Kidney glomerular epithelial cell (primary cell): ENCODE measurements around the gene TMTC2.
"Not testable (repeated sequence)": the region's sequence is repeated elsewhere in the genome, so short reads cannot be mapped to it uniquely, and the experiment has no call there.

ENCODE experiments used
- DNase-seq: peaks from one replicate; lab custom pipeline; 2025; lab: John Stamatoyannopoulos, UW

Gene TMTC2

DNA sequence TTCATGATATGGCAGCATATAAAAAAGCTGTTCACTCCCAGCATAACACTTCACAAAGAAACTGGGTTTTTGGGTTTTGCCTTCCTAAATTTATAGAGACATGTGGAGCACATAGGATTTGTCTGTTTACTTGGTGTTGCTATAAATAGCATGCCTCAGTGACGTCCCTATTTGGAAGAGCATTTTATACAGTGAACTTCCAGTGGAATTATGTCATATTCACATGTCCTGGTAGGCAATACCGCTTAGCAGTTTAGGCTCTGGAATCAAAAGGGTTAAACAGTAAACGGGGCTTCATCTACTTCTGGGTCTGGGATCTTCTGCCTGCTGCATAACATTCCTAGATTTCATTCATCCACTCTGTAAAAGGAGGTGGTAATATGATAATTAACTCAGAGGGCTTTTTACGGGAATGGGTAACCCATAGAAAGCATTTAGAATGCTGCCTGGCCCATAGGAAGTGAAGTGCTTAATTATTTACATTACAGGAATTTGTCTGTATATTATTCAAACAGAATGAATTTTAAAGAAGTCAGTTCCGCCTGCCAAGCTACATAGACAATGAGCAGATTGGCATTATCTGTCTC is 396.1 kb downstream of the TMTC2 start:
- no peak for DNase-seq

DNA sequence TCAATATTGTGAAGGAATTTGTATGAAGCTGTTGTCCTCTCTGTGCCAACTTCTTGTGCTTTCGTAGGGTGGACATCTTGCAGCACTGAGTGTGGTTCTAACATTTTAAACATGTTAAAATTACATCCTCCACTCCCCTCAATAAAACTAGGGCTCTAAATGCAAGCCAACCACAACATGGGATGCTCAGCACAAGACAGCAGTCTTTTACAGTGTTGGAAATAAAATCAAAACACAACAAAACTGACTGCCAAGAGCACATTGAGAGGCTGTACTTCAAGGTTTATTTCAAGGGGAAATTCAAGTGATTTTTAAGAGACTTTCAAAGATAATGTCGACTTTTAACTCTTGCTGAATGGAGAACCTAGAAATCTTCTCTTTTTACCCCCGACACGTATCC is 396.9 kb downstream of the TMTC2 start:
- no peak for DNase-seq

DNA sequence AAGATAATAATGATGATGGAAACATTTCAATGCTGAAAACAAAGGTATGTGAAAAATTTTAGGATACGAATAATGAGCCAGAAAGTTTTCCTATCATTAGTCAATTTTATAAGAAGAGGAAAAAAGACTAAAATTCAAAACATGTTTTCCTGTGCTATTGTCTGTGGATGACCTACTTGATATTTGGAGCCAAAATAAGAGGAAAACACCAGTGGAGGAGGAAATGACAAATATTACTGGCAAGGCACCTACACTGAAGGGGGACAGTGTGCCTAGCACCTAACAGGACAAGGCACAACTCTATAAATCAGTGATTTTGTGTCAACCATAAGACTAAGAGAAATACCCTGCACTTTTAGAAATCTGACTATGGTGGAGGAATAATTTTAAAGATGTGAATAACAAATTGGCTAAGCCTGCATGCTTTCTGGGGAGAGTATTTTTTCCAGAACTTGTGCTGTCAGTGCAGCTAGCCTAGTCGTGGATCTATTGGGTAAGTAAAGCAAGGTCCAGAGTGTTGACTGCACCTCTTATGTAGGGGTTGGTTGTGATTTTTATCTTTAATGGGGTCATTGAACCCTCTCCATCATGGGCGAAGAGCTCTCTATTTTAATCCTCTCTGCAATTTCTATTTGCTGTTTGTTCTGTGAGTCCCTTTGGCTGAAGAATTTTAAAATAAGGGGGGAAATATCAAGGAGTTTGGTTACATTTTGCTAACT is 398.0 kb downstream of the TMTC2 start:
- no peak for DNase-seq

DNA sequence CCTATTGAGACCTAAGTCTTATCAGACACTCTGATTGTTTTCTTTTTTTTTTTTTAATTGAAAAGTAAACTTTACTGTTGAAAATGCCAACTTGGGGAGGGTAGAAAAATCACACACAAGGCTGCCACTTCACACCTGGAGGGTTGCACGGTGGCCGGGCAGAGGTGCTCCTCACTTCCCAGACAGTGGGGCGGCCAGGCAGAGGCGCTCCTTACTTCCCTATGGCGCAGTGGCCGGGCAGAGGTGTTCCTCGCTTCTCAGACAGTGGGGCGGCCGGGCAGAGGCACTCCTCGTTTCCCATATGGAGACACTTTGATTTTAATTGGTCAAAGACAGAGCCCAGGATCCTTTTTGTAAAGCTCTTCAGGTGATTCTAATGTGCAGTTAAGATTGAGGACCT is 399.3 kb downstream of the TMTC2 start:
- no peak for DNase-seq

DNA sequence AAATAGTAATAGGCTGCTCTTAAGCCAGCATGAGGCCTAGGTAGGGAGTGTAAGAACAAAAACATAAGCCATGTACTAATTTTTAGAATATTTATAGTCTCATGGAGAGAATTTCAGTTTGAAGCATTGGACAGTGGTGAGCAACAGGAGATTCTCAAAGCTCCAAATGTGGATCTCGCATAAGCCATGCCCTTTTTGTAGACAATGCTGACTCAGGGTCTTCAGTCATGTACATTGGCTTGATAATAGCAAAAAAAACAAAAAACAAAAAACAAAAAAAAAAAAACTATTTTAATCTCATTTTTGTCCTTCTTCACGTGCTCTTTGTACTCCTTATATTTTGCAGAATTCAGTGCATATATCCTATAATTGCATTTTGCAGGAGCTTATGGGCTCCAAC is 402.9 kb downstream of the TMTC2 start:
- no peak for DNase-seq

DNA sequence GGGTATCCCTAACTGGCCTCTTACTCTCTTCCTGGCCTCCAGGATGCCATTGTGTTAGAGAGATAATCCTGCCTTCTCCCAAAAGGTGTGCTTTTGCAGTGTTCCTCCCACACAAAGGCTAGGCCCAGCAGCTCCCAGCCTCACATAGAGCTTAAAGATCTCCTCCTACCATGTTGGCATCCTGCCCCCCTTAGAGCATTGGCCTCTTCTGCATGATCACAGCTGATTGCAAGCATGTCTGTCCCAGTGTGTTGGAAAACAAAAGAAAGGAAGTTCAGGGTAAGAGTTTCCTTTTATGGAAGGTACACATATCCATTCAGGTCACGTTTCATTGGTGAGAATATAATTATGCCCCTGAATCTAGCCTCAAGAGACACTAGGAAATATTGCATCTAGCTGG is 405.4 kb downstream of the TMTC2 start:
- DNase-seq: no peak

DNA sequence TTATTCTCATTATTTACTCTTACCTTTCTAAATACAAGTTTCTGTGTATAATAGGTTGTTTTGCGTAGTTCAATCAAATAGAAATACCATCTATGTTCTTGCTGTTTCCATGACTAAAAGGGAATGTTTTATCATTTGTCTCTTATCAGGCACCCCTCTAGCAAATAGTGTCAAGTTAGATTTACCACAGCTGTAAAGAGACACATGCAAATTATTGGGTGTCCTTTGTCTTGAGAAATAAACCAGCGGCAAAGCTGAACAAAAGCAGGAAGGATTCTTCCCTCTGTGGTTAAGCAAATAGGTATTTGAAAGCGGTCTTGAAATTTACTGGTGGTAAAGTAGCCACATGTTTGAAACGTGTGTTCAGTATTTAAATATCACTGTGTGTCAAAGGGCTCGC is 405.9 kb downstream of the TMTC2 start:
- DNase-seq: no peak

DNA sequence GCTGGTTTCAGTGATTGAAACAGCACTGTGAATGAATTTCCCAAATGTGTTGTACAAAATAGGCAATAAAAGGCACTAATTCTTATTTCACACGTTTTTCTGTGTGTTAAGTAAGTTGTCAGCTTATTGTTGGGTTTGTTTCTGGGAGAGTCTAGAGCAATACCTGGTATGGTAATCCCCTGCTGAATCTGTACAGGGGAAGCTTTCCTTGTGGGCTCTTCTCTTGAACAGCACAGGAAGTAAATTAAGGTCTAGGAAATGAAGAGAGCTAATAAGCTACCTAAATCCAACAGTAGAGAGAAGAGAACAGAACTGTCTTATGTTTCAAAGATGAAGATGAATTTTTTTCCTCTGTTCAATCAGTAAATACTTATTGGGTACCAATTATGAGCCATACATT is 406.7 kb downstream of the TMTC2 start:
- no peak for DNase-seq

DNA sequence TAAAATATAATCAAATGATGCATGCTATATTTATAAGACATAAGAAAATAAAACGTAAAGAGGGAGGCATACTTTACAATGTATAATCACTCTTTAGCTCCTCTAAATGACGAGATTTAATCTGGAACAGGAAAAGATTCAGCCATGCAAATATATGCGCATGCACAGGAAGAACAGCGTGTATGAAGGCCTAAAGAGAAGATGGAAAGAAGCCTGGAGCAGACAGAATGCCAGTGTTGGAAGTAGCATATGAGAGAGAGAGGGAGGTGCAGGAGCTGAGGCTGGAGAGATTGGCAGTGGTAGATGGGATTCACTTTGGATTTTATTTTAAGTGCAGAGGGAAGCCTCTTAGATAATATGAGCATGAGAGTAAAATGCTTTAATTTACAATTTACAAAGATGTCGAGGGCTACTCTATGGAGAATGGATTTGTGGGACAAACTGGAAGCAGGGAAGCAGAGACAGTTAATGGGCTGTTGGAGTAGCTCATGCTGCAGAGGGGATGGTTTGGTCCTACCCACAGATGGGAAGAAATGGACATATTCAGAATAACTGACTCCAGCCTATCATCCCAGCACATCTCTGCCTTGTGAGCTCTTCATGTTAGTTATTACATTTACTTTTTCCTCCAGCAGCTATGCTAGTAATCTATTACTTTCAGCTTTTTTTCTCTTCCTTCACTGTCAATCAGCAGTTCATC is 411.1 kb downstream of the TMTC2 start:
- DNase-seq: no peak

DNA sequence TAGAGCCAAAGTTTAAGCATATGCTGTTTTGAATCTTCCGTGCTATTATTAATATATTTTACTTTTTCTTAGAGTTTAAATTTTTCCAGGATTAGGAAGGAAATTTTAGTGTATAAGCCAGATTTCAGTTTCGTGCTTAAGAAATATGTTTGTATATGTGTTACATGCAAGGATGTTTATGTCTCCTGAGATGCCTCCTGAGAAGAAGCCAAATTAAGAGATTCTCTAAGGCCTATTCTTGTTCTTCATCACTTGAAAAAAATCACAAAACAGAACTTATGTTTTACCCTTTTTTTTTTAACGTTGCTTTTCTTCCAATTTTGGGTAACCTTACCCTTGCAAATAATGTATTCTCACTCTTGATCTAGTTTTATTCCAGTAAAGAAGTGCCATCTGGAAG is 412.7 kb downstream of the TMTC2 start:
- DNase-seq: no peak

DNA sequence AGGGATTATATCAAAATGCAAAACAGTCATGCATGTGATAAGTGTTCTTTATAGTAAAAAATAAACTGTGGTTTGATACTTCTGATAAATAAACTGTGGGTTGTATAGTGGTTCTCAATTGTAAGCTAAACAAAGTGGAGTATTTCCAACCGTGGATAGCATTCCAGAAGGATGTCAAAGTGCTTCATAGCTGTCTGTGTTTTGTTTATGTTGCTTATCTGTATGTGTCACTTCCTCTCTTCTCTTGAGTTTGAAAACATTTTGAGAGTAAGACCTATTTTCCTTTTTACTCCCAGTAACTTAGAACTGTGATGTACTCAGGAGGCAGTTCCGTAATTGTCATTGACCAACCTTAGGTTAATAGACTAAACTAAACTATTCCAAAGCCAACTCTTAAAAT is 415.8 kb downstream of the TMTC2 start:
- peak; percentile 69 for DNase-seq

DNA sequence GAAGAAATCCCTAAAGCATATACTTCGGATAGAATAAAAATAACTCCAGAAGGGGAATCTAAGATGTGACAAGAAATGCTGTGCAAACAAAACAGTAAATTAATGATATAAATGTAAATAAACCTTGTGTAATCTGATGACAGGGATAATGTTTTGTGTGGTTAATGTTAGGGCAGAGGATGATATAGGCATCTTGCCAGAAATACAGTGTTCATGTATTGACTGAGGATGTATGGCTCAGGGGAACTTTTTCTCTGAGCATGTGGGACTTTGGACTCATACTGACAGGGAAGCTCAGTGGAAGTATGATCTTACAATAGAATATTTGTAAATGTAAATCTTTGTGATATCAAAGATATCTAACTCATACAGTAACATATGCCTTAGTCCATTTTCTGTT is 420.2 kb downstream of the TMTC2 start:
- DNase-seq: no peak

DNA sequence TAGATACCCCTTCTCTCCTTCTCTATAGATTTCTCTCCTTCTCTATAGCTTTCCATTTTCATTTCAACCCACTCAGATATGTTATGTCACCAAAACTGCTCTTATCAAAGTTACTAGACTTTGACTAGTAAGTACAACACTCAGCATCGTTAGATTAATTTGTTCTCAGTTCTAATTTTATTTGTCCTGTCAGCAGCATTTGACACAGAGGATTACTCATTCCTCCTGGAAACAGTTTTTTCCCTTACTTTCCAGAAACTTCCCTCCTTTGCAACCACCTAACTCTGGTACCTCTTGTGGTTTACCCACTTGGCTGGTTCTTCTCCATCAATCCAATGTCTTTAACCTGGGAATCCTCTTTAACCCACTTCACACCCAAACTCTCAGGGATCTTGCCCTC is 423.7 kb downstream of the TMTC2 start:
- no peak for DNase-seq

DNA sequence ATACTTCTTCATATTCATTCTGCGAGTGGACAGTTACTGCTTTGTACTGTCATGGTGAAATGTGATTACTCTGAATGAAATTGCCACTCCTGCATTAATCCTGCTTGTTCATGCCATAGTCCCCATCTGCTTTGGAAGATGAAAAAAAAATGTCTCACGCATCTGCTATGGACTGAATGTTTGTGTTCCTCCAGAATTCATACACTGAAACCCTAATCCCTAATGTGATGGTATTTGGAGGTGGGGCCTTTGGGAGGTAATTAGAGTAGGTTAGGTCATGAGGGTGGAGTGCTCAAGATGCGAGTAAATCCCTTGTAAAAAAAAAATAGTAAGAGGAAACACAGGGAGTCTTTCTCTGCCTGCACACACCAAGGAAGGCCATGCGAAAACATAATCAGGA is 427.2 kb downstream of the TMTC2 start:
- DNase-seq: no peak

DNA sequence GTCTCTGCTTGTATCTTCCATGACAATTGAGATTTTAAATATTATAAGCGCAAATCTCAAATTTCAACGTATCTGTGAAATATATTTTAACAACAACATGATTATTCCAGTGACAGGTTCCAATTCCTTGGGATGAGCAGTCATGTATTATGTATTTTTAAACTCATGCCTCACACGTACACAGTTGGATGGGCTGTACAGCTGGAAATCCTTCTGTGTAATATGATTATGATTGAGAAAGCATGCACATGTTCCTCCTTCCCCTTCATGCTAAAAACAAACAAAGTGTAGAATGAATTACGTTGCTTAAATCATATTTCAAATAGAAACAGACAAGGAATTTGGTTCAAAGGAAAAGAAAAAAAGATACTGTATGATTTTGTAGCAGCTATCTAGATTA is 428.3 kb downstream of the TMTC2 start:
- DNase-seq: no peak

DNA sequence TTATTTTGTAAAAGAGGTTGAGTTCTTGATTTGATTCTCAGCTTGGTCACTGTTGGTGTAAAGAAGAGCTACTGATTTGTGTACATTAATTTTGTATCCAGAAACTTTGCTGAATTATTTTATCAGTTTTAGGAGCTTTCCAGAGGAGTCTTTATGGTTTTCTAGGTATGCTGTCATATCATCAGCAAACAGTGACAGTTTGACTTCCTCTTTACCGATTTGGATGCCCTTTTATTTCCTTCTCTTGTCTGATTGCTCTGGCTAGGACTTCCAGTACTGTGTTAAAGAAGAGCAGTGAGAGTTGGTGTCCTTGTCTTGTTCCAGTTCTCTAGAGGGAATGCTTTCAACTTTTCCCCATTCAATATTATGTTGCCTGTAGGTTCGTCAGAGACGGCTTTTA is 431.2 kb downstream of the TMTC2 start:
- not testable (repeated sequence) for DNase-seq

DNA sequence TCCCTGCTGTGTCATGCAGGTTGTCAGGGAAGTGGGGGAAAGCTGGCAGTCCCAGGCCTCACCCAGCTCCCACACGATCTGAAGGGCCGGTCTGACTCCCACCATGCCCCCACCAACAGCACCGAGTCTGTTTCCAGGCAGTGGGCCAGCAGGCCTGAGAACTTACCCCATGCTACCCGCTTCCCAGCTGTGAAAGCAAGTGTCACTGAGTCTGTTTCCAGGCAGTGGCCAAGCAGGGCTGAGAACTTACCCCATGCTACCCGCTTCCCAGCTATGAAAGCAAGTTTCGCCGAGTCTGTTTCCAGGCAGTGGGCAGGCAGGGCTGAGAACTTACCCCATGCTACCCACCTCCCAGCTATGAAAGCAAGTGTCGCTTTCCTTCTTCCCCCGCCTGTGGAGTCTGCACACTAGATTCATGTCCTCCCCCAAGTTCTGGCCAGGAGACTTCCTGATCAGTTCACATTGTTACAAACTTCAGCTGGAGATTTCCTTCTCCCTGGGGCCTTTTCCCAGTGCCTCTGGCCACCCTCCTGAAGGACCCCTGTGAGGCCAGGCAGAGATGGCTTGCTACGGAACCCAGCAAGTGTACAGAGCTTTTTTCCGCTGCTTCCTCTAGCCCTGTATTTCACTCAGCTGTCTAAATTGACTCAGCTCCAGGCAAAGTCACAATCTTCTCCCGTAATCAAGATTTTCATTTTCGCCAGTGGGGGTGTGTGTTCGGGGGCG is 435.4 kb downstream of the TMTC2 start:
- DNase-seq: no peak

DNA sequence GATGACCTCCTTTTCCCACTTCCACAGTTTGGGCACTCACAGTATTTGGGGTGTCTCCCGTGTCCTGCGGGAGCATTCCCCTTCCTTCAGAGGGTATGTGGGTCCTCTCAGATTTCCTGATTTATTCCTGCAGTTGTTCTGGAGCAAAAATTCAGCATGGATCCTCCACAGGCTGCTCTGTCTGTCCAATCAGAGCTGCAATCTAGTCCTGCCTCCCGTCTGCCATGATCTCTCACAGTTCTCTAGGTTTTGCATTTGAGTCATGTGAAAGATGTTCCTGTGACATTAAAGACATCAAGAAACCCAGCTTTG is 435.9 kb downstream of the TMTC2 start:
- no peak for DNase-seq

DNA sequence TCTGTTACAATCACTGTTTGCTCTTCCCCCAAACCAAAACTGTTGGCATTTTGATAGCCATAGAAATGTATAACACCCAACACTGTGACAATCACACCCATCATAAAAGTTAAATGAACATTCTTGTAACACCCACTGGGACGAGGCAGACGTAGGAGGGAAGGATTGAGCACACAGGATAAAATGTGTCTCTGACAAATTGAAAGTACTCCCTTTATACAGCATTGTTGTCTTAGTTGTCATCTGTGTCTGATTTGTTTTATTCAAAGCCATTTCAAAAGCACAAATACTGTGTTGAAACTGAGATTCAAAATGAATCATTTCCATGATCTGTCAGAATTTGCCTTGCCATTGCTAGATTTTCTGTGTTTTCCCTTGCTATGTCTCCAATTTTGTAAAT is 436.3 kb downstream of the TMTC2 start:
- no peak for DNase-seq

DNA sequence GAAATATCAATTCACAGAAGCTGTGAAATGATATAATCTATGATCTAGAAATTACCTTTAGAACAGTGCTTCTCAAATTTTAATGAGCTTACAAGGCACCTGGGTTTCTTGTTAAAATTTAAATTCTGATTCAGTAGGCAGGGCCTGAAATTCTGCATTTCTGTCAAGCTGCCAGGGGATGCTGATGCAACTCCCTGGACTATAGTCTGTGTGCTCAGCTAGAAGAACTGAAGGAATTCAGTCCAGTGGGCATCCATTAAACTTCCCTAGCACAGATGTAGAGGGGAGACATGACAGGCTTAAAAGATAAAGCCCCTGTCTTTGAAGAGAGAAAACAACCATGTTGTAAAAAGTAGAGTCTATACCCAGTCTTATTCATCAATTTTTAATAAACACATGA is 441.8 kb downstream of the TMTC2 start:
- no peak for DNase-seq

DNA sequence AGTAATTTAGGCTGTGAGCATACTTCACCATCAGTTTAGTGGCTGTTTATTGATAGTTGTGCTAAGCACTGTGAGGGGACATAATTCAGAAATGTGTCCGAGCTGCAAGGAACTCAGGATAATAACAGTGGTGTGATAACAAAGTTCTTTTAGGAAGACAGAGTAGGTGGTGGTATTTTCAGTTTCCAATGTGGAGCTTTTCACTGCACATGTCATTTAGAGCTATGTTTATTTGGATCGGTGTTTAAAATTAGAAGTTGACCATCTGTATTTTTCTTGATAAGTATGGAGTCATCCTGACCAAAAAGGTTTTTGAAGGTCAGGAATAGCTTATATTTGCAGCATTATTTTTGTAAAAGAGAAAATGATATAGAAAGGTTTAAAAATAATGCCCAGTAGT is 443.5 kb downstream of the TMTC2 start:
- DNase-seq: no peak

DNA sequence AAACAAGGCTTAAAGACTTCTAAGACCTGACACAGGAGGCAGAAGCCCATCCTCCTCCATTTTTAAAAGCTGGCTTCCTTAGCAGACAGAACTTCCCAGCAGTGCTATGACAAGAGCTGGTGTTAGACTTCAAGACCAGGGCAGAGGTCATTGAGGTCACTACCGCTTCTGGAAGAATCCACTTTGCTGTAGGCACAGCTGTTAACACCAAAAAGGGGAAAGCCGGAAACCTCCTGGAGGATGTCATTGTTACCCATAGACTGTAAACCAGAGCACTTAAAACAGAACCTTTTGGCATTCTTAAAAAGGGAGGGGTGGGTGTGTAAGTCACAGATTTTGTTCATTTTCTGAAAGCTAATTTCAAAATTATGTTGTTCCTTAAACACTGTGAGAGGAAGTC is 445.7 kb downstream of the TMTC2 start:
- DNase-seq: no peak

DNA sequence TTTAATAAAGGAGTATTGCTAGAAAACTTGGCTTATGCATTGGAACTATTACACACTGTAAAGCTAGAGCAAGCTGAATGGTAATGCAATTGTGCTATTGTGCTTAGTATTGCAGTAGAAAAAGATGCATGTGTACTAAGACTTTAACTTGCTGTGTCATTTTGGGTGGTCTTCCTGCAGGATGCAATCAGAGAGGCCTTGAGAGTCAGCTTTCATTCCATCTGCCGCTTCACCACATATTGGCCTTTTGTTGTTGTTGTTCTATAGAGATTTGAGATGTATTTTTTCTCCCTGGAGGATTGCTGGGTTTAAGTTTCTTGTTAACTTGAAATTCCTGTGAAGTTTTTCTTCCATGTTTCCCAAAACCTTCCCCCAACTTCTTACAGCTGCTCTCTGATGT is 449.7 kb downstream of the TMTC2 start:
- DNase-seq: no peak
